ENCODE measurements around the gene TMED4. TPM values are rescaled to one million over a fixed set of nuclear protein-coding genes. Genes with fewer than 3 reads are reported as not detected.
A peak's percentile ranks its signal among the peaks of the same experiment; 100 is the strongest.

The TMED4 gene
- total and polyA plus RNA-seq, 10 of the 15 experiments (the other 5 are each of a cell fraction or from before 2014, with no cell fraction given): 20.8 to 71.3 (median 51.0) TPM

GRCh38 chr7:44606341-44607140 is 24.5 kb upstream of the TMED4 start, which contains the start of gene OGDH (continued):
- TF ChIP-seq, protein P1, sequence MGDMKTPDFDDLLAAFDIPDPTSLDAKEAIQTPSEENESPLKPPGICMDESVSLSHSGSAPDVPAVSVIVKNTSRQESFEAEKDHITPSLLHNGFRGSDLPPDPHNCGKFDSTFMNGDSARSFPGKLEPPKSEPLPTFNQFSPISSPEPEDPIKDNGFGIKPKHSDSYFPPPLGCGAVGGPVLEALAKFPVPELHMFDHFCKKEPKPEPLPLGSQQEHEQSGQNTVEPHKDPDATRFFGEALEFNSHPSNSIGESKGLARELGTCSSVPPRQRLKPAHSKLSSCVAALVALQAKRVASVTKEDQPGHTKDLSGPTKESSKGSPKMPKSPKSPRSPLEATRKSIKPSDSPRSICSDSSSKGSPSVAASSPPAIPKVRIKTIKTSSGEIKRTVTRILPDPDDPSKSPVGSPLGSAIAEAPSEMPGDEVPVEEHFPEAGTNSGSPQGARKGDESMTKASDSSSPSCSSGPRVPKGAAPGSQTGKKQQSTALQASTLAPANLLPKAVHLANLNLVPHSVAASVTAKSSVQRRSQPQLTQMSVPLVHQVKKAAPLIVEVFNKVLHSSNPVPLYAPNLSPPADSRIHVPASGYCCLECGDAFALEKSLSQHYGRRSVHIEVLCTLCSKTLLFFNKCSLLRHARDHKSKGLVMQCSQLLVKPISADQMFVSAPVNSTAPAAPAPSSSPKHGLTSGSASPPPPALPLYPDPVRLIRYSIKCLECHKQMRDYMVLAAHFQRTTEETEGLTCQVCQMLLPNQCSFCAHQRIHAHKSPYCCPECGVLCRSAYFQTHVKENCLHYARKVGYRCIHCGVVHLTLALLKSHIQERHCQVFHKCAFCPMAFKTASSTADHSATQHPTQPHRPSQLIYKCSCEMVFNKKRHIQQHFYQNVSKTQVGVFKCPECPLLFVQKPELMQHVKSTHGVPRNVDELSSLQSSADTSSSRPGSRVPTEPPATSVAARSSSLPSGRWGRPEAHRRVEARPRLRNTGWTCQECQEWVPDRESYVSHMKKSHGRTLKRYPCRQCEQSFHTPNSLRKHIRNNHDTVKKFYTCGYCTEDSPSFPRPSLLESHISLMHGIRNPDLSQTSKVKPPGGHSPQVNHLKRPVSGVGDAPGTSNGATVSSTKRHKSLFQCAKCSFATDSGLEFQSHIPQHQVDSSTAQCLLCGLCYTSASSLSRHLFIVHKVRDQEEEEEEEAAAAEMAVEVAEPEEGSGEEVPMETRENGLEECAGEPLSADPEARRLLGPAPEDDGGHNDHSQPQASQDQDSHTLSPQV (IDR thresholded peaks at IDR 0.05): 0 out of 2 replicates have a peak, but pooled peaks have one; percentile 17
- TF ChIP-seq GABPA (IDR thresholded peaks at IDR 0.05; ENCODE audit: low read depth) (0 out of 2 replicates have a peak, but pooled peaks have one; percentile 37), MEF2A (IDR thresholded peaks at IDR 0.05; ENCODE audit: insufficient read depth, low read depth, low read length) (no peak), EZH2 (IDR thresholded peaks at IDR 0.05; ENCODE audit: borderline replicate concordance, control insufficient read depth, low read depth, low read length) (no peak), SMARCA5 (IDR thresholded peaks at IDR 0.05) (no peak), PKNOX1 (IDR thresholded peaks at IDR 0.05) (peak; percentile 99), ZSCAN29 (IDR thresholded peaks at IDR 0.05) (no peak), E4F1 (IDR thresholded peaks at IDR 0.05; ENCODE audit: borderline replicate concordance, partially characterized antibody) (peak; percentile 44), POU2F2 (IDR thresholded peaks at IDR 0.05; ENCODE audit: borderline replicate concordance, low read depth, low read length) (peak; percentile 68; the same call in 1 of the 3 replicates), EED (IDR thresholded peaks at IDR 0.05; ENCODE audit: low read depth) (peak; percentile 36)
- TF ChIP-seq, protein P2, sequence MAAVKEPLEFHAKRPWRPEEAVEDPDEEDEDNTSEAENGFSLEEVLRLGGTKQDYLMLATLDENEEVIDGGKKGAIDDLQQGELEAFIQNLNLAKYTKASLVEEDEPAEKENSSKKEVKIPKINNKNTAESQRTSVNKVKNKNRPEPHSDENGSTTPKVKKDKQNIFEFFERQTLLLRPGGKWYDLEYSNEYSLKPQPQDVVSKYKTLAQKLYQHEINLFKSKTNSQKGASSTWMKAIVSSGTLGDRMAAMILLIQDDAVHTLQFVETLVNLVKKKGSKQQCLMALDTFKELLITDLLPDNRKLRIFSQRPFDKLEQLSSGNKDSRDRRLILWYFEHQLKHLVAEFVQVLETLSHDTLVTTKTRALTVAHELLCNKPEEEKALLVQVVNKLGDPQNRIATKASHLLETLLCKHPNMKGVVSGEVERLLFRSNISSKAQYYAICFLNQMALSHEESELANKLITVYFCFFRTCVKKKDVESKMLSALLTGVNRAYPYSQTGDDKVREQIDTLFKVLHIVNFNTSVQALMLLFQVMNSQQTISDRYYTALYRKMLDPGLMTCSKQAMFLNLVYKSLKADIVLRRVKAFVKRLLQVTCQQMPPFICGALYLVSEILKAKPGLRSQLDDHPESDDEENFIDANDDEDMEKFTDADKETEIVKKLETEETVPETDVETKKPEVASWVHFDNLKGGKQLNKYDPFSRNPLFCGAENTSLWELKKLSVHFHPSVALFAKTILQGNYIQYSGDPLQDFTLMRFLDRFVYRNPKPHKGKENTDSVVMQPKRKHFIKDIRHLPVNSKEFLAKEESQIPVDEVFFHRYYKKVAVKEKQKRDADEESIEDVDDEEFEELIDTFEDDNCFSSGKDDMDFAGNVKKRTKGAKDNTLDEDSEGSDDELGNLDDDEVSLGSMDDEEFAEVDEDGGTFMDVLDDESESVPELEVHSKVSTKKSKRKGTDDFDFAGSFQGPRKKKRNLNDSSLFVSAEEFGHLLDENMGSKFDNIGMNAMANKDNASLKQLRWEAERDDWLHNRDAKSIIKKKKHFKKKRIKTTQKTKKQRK (IDR thresholded peaks at IDR 0.05; ENCODE audit: low read depth, low read length): peak; percentile 84
- TF ChIP-seq, protein P3, sequence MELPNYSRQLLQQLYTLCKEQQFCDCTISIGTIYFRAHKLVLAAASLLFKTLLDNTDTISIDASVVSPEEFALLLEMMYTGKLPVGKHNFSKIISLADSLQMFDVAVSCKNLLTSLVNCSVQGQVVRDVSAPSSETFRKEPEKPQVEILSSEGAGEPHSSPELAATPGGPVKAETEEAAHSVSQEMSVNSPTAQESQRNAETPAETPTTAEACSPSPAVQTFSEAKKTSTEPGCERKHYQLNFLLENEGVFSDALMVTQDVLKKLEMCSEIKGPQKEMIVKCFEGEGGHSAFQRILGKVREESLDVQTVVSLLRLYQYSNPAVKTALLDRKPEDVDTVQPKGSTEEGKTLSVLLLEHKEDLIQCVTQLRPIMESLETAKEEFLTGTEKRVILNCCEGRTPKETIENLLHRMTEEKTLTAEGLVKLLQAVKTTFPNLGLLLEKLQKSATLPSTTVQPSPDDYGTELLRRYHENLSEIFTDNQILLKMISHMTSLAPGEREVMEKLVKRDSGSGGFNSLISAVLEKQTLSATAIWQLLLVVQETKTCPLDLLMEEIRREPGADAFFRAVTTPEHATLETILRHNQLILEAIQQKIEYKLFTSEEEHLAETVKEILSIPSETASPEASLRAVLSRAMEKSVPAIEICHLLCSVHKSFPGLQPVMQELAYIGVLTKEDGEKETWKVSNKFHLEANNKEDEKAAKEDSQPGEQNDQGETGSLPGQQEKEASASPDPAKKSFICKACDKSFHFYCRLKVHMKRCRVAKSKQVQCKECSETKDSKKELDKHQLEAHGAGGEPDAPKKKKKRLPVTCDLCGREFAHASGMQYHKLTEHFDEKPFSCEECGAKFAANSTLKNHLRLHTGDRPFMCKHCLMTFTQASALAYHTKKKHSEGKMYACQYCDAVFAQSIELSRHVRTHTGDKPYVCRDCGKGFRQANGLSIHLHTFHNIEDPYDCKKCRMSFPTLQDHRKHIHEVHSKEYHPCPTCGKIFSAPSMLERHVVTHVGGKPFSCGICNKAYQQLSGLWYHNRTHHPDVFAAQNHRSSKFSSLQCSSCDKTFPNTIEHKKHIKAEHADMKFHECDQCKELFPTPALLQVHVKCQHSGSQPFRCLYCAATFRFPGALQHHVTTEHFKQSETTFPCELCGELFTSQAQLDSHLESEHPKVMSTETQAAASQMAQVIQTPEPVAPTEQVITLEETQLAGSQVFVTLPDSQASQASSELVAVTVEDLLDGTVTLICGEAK (IDR thresholded peaks at IDR 0.05; ENCODE audit: borderline replicate concordance): no peak
